ENCODE results near the gene TMPRSS7. TPM values are rescaled to one million over a fixed set of nuclear protein-coding genes. Genes with fewer than 3 reads are reported as not detected.

The TMPRSS7 gene
- total and polyA plus RNA-seq, 12 donors = not detected

GRCh38 chr3:112013784-112014143, 20.8 kb upstream of the TMPRSS7 start:
- Histone ChIP-seq H3K4me1 (peaks cover 0 to 45% (median 27%) of the 10 kb centered on the region in 9 donors), H3K27ac (peak overlapping the region in 1 of 10 donors; percentile 71), H3K9me3 (no peaks in the 10 kb centered on the region), H3K4me3 (peak overlapping the region in 2 of 10 donors; percentile 6 to 13), H3K27me3 (no peaks in the 10 kb centered on the region), H3K36me3 (no peaks in the 10 kb centered on the region)
- 52 to 57% methylated on average over 5 of the region's 5 CpGs for WGBS, 2 donors
- DNase-seq = no peak
- TF ChIP-seq CTCF (IDR thresholded peaks at IDR 0.05) = peak in 2 of 9 donors; percentile 0 to 16
- intact Hi-C loops (cut with DNase I) = loop anchor here in 4 of 10 donors (1.0 to 5.0 kb wide), 6 partner anchors 24 to 345 kb away; partner anchors contain the start of gene ABHD10 (in 1 of the 4)
- peak in 1 of 8 donors; percentile 13 for ATAC-seq

- no peak for DNase-seq
Observed at GRCh38 chr3:112017091-112017490, 17.4 kb upstream of the TMPRSS7 start.

GRCh38 chr3:112018712-112019111, 15.8 kb upstream of the TMPRSS7 start:
- WGBS, 2 donors = 97 to 100% methylated on average over 4 of the region's 4 CpGs
- no peaks in the 10 kb centered on the region for H3K9me3 ChIP-seq

More at GRCh38 chr3:112017091-112017490, 17.4 kb upstream of the TMPRSS7 start:
- TF ChIP-seq CTCF (IDR thresholded peaks at IDR 0.05) = no peak
- intact Hi-C loops (cut with DNase I) = no loop called here
- H3K27ac ChIP-seq = no peak overlapping the region
- H3K4me3 ChIP-seq = no peak overlapping the region
- ATAC-seq = no peak
- H3K4me1 ChIP-seq = peaks cover 0 to 19% (median 13%) of the 10 kb centered on the region in 9 donors
- H3K36me3 ChIP-seq = no peaks in the 10 kb centered on the region
- no peaks in the 10 kb centered on the region for H3K9me3 ChIP-seq
- H3K27me3 ChIP-seq = no peaks in the 10 kb centered on the region

GRCh38 chr3:112019716-112020115, 14.8 kb upstream of the TMPRSS7 start:
- DNase-seq (no peak), ATAC-seq (no peak)
- no peak for TF ChIP-seq CTCF (IDR thresholded peaks at IDR 0.05)
- no peaks in the 10 kb centered on the region for H3K27me3 ChIP-seq
- H3K9me3 ChIP-seq = no peaks in the 10 kb centered on the region
- no peak overlapping the region for H3K4me3 ChIP-seq
- WGBS, 2 donors = 73 to 82% methylated on average over 1 of the region's 1 CpG
- H3K27ac ChIP-seq = no peak overlapping the region
- H3K4me1 ChIP-seq = no peaks in the 10 kb centered on the region
- intact Hi-C loops (cut with DNase I) = no loop called here
- no peaks in the 10 kb centered on the region for H3K36me3 ChIP-seq

More at GRCh38 chr3:112018712-112019111, 15.8 kb upstream of the TMPRSS7 start:
- Histone ChIP-seq H3K27ac (no peak overlapping the region), H3K27me3 (no peaks in the 10 kb centered on the region), H3K4me3 (no peak overlapping the region), H3K36me3 (no peaks in the 10 kb centered on the region), H3K4me1 (peaks cover 0 to 3% (median 0%) of the 10 kb centered on the region in 9 donors)
- ATAC-seq (no peak), DNase-seq (no peak)
- intact Hi-C loops (cut with DNase I) = no loop called here
- no peak for TF ChIP-seq CTCF (IDR thresholded peaks at IDR 0.05)
